C4-2B (cell line): ENCODE results near the gene BARX1.

Experiments
- CTCF ChIP-seq: fragments of 450-650 bp; conservative IDR thresholded peaks from 2 replicates; pipeline ENCODE4 v1.5.1; 2017; ENCODE audit warnings: mild to moderate bottlenecking
- ZFX ChIP-seq: fragments of 450-650 bp; IDR thresholded peaks from 2 replicates; pipeline ENCODE4 v1.6.1; 2017

GRCh38 chr9:93905473-93906133, 49.6 kb downstream of the BARX1 start:
- TF ChIP-seq CTCF (no peak), ZFX (no peak)
